ENCODE results near the gene TMEM272. TPM values are rescaled to one million over a fixed set of nuclear protein-coding genes. Genes with fewer than 3 reads are reported as not detected.

TMEM272 gene
- polyA plus RNA-seq, 4 donors, result 0.22 to 0.35 (median 0.27) TPM

- DNase-seq (ENCODE audit: low read depth in 4 of 4, low spot score in 3 of 4), result no peak
Measured at GRCh38 chr13:51784097-51784496, 60.9 kb downstream of the TMEM272 start.

GRCh38 chr13:51783428-51784094 lies 61.4 kb downstream of the TMEM272 start:
- no peak for DNase-seq (ENCODE audit: low read depth in 4 of 4, low spot score in 3 of 4)

GRCh38 chr13:51782026-51782710 lies 62.8 kb downstream of the TMEM272 start:
- DNase-seq (ENCODE audit: low read depth in 4 of 4, low spot score in 3 of 4), result no peak

- DNase-seq (ENCODE audit: low read depth in 4 of 4, low spot score in 3 of 4), result no peak
Measured at GRCh38 chr13:51781246-51782022, 63.5 kb downstream of the TMEM272 start.

GRCh38 chr13:51780099-51780498 lies 64.9 kb downstream of the TMEM272 start:
- DNase-seq (ENCODE audit: low read depth in 4 of 4, low spot score in 3 of 4), result no peak

- no peak for DNase-seq (ENCODE audit: low read depth in 4 of 4, low spot score in 3 of 4)
Measured at GRCh38 chr13:51778392-51778791, 66.6 kb downstream of the TMEM272 start.

- DNase-seq (ENCODE audit: low read depth in 4 of 4, low spot score in 3 of 4), result no peak
Measured at GRCh38 chr13:51777921-51778320, 67.1 kb downstream of the TMEM272 start.

- no peak for DNase-seq (ENCODE audit: low read depth in 4 of 4, low spot score in 3 of 4)
Measured at GRCh38 chr13:51776179-51776578, 68.8 kb downstream of the TMEM272 start.

- no peak for DNase-seq (ENCODE audit: low read depth in 4 of 4, low spot score in 3 of 4)
Measured at GRCh38 chr13:51773515-51773914, 71.5 kb downstream of the TMEM272 start.

- no peak for DNase-seq (ENCODE audit: low read depth in 4 of 4, low spot score in 3 of 4)
Measured at GRCh38 chr13:51772781-51773180, 72.2 kb downstream of the TMEM272 start.

- DNase-seq (ENCODE audit: low read depth in 4 of 4, low spot score in 3 of 4), result no peak
Measured at GRCh38 chr13:51772105-51772455, 72.9 kb downstream of the TMEM272 start.

GRCh38 chr13:51771418-51772104 lies 73.4 kb downstream of the TMEM272 start:
- DNase-seq (ENCODE audit: low read depth in 4 of 4, low spot score in 3 of 4), result no peak

GRCh38 chr13:51770681-51771417 lies 74.1 kb downstream of the TMEM272 start:
- no peak for DNase-seq (ENCODE audit: low read depth in 4 of 4, low spot score in 3 of 4)

- DNase-seq (ENCODE audit: low read depth in 4 of 4, low spot score in 3 of 4), result no peak
Measured at GRCh38 chr13:51770160-51770559, 74.8 kb downstream of the TMEM272 start.

GRCh38 chr13:51769455-51770127 lies 75.4 kb downstream of the TMEM272 start:
- no peak for DNase-seq (ENCODE audit: low read depth in 4 of 4, low spot score in 3 of 4)

GRCh38 chr13:51768976-51769375 lies 76.0 kb downstream of the TMEM272 start:
- DNase-seq (ENCODE audit: low read depth in 4 of 4, low spot score in 3 of 4), result no peak

- DNase-seq (ENCODE audit: low read depth in 4 of 4, low spot score in 3 of 4), result no peak
Measured at GRCh38 chr13:51768378-51768921, 76.5 kb downstream of the TMEM272 start.

- DNase-seq (ENCODE audit: low read depth in 4 of 4, low spot score in 3 of 4), result no peak
Measured at GRCh38 chr13:51767100-51767499, 77.9 kb downstream of the TMEM272 start.

GRCh38 chr13:51765142-51765515 lies 79.8 kb downstream of the TMEM272 start:
- DNase-seq (ENCODE audit: low read depth in 4 of 4, low spot score in 3 of 4), result no peak

Data from right renal pelvis (tissue), 4 donors.